PFSK-1 (cell line): ENCODE measurements around the gene C1QA.

Source experiments
- FOXP2 ChIP-seq: optimal IDR thresholded peaks from 2 replicates; pipeline ENCODE3; 2011; ENCODE audit warnings: borderline replicate concordance, control low read depth, inconsistent platforms; ENCODE audit not compliant: insufficient read depth; ENCODE audit errors: extremely low read length, extremely low read depth
- POLR2AphosphoS5 ChIP-seq: IDR thresholded peaks from 2 replicates; pipeline ENCODE4 v1.6.1; 2012; ENCODE audit warnings: low read depth, mild to moderate bottlenecking, control low read depth, low read length, moderate library complexity
- REST ChIP-seq, 2 experiments: IDR thresholded peaks; 2 replicates each; pipeline versions ENCODE4 v1.6.1 to v1.8.0; 2011 to 2012; ENCODE audit warnings: low read depth in 2 of 2, low read length in 2 of 2, control low read depth in 1 of 2, inconsistent platforms in 1 of 2, mild to moderate bottlenecking in 1 of 2, moderate library complexity in 1 of 2; ENCODE audit not compliant: insufficient read depth in 1 of 2

- TF ChIP-seq POLR2AphosphoS5 (no peak), FOXP2 (no peak), REST (IDR thresholded peaks at IDR 0.05; ENCODE audit: insufficient read depth in 1 of 2, low read depth in 2 of 2, low read length in 2 of 2) (no peak)
Observed at GRCh38 chr1:22670352-22670975, 34.0 kb downstream of the C1QA start.
